ENCODE results near the gene ZSCAN20.

Gene ZSCAN20

DNA sequence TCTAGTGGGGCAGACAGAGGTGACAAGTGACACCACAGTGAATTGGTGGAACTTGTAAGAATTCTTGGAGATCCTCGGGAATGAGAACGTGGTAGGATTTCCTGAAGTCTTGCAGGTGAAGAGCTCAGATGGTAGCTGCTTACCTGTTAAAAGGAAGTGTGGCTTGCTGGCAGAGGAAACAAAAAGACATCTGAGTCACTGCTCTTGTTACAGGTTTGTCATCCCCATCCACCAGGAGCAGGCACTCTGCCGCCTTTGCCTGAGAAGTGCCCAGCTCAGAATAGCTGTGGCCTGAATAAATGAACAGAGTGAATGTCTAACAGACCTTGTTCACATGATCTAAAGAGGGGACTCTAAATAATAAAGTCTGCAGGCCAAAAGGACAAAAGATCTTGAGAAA lies 12.3 kb upstream of the ZSCAN20 start:
- Mint-ChIP-seq H3K4me3 (peak overlapping the region; percentile 43), H3K9me3 (no peaks in the 10 kb centered on the region), H3K36me3 (no peaks in the 10 kb centered on the region), H3K27me3 (no peaks in the 10 kb centered on the region), H3K27ac (no peak overlapping the region), H3K4me1 (peaks cover 37% of the 10 kb centered on the region)
- DNase-seq (ENCODE audit: low spot score in 2 of 2) (no peak), ATAC-seq (ENCODE audit: low read depth) (no peak)

DNA sequence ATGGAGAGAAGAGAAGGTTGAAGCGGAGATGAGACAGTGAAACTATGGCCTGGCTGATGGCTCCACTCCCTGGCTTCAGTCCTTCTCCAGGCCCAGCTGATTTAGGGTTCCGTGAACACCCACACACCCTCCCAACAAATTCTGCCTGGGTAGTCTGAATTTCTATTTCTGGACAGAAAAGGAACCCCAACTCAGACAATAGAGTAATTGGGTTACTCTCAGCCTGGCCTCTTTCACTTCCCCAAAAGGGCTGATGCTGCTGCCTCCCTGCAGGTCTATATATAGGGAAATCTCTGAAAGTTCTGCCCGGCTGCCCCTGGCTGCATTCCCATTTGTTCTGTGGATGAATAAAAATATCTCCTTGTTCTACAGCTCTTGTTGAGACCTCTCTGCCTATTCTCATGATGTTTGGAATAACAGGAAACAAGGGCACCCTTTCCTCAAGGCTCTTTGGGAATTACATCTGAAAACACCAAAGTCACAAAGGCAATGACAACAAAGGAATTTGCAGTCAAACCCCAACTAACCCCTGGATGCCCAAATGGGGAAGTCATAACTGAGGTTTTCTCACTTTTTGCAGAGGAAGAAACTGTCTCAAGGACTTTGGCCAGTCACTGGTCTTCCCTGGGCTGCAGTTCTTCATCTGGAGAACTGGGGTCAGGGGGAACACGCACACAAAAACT lies 11.4 kb upstream of the ZSCAN20 start:
- H3K27me3 Mint-ChIP-seq = no peaks in the 10 kb centered on the region
- H3K36me3 Mint-ChIP-seq = no peaks in the 10 kb centered on the region
- ATAC-seq (ENCODE audit: low read depth) (peak; percentile 99), DNase-seq (ENCODE audit: low spot score in 2 of 2) (peak; percentile 22 to 49)
- peaks cover 35% of the 10 kb centered on the region for H3K4me1 Mint-ChIP-seq
- H3K9me3 Mint-ChIP-seq = no peaks in the 10 kb centered on the region
- H3K27ac Mint-ChIP-seq = peak overlapping the region; percentile 64
- peak overlapping the region; percentile 73 for H3K4me3 Mint-ChIP-seq

DNA sequence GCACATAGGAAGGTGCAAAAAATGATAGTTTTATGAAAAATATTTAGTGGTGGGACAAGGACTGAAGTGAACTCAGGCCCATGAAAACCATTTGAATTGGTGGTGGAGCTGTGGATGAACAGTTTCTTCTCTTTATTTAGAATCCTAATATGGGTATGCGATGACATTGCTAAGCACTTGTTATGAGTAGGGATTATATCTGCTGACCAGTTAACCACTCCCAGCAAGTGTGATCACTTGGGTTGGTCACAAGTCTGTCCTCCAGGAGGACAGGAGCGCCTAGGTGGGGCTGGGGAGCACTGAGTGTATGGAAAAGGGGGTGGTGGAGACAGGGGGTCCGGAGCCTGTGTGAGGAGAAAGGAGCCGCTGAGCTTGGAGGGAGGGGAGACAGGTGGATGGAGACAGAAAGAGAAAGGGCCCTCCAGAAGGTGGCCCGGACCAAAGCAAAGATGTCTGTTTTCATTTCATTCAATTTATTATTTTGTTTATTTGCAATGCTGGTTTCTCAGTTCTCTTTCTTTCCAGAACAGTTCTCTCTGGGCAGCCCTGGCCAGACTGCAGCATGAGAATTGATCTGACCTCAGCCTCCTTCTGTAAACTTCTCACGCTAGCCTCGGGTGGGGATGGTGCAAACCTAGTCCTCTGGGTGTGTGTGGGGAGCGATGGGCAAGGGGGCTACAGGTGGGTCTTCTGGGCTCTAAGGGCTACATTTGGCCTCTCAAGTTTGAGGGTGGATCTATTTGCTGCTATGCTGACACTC lies 9.9 kb upstream of the ZSCAN20 start:
- Mint-ChIP-seq H3K4me1 (peaks cover 35% of the 10 kb centered on the region), H3K27ac (no peak overlapping the region), H3K9me3 (no peaks in the 10 kb centered on the region), H3K36me3 (no peaks in the 10 kb centered on the region), H3K4me3 (no peak overlapping the region), H3K27me3 (no peaks in the 10 kb centered on the region)
- DNase-seq (ENCODE audit: low spot score in 2 of 2) (no peak), ATAC-seq (ENCODE audit: low read depth) (no peak)

DNA sequence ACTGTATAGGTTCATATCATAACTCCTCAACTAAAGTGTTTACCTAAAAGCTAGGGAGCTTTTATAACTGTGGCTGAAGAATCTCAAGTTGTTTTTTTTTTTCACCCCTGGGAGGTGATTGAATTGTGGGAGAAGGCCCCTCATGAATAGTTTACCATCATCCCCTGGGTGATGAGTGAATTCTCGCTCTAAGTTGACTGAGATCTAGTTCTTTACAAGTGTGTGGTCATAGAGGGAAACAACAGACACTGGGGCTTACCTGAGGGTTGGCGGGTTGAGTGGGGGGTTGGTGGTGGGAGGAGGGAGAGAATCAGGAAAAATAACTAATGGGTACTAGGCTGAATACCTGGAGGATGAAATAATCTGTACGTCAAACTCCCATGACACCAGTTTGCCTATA lies 7.9 kb upstream of the ZSCAN20 start:
- H3K27me3 Mint-ChIP-seq = no peaks in the 10 kb centered on the region
- H3K27ac Mint-ChIP-seq = no peak overlapping the region
- peaks cover 29% of the 10 kb centered on the region for H3K4me1 Mint-ChIP-seq
- no peaks in the 10 kb centered on the region for H3K36me3 Mint-ChIP-seq
- no peaks in the 10 kb centered on the region for H3K9me3 Mint-ChIP-seq
- H3K4me3 Mint-ChIP-seq = no peak overlapping the region
- ATAC-seq (ENCODE audit: low read depth) = no peak
- no peak for DNase-seq (ENCODE audit: low spot score in 2 of 2)

DNA sequence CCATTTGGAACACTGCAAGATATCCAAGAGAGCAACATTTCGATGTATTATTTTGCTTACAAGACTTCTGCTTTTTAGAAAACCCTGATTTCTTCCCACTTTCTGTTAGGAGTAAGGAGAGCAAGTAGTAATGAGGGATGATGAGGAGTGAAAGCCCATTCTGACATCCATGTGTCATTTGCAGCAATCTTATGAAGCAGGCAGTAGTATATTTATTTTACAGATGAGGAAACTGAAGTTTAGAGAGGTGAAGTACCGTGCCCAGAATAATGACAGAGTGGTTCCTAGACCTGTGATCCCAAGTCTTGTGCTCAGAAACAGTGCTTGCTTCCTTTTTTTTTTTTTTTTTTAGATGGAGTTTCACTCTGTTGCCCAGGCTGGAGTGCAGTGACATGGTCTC lies 7.1 kb upstream of the ZSCAN20 start:
- ATAC-seq (ENCODE audit: low read depth) (no peak), DNase-seq (ENCODE audit: low spot score in 2 of 2) (no peak)
- Mint-ChIP-seq H3K27ac (no peak overlapping the region), H3K4me3 (no peak overlapping the region), H3K4me1 (peaks cover 22% of the 10 kb centered on the region), H3K27me3 (no peaks in the 10 kb centered on the region), H3K9me3 (no peaks in the 10 kb centered on the region), H3K36me3 (no peaks in the 10 kb centered on the region)

DNA sequence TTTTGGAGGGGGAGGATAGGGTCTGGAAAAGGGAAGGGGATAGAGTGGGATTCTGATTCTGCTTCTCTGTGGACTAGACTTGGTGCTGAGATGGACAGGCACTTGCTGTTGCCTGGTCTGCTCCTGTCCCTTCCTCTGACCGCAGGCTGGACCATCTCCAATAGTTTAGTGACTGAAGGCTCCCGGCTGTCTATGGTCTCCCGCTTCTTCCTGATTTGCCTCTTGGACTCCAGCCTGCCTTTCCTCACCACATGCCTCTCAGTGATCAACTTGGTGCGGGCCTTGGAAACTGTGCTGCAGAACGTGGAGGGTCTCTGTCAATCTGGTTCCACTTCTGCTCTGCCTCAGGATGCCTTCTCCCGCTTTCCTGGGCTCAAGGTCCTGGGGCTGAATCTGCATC lies 6.3 kb upstream of the ZSCAN20 start:
- ATAC-seq (ENCODE audit: low read depth) (no peak), DNase-seq (ENCODE audit: low spot score in 2 of 2) (no peak)
- H3K4me1 Mint-ChIP-seq = peaks cover 20% of the 10 kb centered on the region
- H3K4me3 Mint-ChIP-seq = no peak overlapping the region
- no peaks in the 10 kb centered on the region for H3K27me3 Mint-ChIP-seq
- H3K27ac Mint-ChIP-seq = no peak overlapping the region
- no peaks in the 10 kb centered on the region for H3K9me3 Mint-ChIP-seq
- H3K36me3 Mint-ChIP-seq = no peaks in the 10 kb centered on the region

DNA sequence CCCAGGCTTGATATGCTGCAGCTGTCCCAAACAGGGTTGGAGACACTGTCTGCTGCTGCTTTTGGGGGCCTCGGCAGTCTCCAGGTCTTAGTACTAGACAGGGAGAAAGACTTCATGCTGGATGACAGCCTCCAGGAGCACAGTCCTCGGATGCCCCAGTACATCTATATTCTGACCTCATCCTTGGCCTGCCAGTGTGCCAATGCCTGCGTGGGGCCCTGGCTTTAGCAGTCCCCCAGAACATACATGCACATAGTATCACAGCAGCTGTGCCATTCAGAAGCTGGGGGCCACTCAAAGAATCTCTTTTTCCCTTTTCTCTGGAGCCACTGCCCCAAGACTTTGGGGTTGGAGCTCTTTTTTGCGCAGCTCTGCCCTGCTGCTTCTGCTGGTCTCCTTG lies 4.4 kb upstream of the ZSCAN20 start:
- DNase-seq (ENCODE audit: low spot score in 2 of 2) (no peak), ATAC-seq (ENCODE audit: low read depth) (no peak)
- Mint-ChIP-seq H3K9me3 (no peaks in the 10 kb centered on the region), H3K4me3 (no peak overlapping the region), H3K27me3 (no peaks in the 10 kb centered on the region), H3K4me1 (peaks cover 16% of the 10 kb centered on the region), H3K27ac (no peak overlapping the region), H3K36me3 (no peaks in the 10 kb centered on the region)

DNA sequence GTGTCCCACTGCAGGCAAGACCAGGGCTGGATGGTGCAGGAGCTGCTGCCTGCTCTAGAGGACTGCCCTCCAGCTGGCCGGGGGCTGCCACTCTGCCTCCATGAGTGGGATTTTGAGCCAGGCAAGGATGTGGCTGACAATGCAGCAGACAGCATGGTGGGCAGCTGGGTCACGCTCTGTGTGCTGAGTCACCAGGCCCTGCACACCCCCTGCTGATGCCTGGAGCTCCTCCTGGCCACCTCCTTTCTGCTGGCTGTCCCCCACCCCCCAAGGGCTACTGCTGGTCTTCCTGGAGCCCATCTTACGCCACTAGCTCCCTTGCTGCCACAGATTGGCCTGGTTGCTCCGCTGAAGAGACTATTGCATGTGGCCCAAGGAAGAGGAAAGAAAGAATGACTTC lies 3.9 kb upstream of the ZSCAN20 start:
- peaks cover 18% of the 10 kb centered on the region for H3K4me1 Mint-ChIP-seq
- H3K9me3 Mint-ChIP-seq = no peaks in the 10 kb centered on the region
- no peaks in the 10 kb centered on the region for H3K36me3 Mint-ChIP-seq
- ATAC-seq (ENCODE audit: low read depth) (no peak), DNase-seq (ENCODE audit: low spot score in 2 of 2) (no peak)
- H3K27me3 Mint-ChIP-seq = no peaks in the 10 kb centered on the region
- H3K27ac Mint-ChIP-seq = no peak overlapping the region
- no peak overlapping the region for H3K4me3 Mint-ChIP-seq

DNA sequence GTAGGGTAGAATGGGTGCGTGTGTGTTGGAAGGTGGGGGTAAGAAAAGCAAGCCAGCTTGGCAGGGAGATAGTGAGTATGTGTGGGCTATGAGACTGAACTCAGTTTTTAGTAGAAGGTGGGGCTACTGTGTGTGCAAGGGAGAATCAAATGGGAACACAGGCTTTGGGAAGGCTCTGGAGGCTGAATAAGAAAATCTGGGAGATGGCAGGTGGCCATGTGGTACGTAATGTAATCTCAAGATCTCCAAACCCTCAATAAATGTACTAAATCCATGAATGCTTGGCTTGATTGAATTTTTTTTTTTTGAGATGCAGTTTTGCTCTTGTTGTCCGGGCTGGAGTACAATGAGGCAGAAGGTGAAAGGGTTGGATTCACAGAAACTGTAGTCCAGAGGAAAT lies 3.5 kb upstream of the ZSCAN20 start:
- no peak for DNase-seq (ENCODE audit: low spot score in 2 of 2)
- Mint-ChIP-seq H3K4me1 (peaks cover 20% of the 10 kb centered on the region), H3K27ac (no peak overlapping the region), H3K9me3 (no peaks in the 10 kb centered on the region), H3K36me3 (no peaks in the 10 kb centered on the region), H3K27me3 (no peaks in the 10 kb centered on the region), H3K4me3 (no peak overlapping the region)
- no peak for ATAC-seq (ENCODE audit: low read depth)

DNA sequence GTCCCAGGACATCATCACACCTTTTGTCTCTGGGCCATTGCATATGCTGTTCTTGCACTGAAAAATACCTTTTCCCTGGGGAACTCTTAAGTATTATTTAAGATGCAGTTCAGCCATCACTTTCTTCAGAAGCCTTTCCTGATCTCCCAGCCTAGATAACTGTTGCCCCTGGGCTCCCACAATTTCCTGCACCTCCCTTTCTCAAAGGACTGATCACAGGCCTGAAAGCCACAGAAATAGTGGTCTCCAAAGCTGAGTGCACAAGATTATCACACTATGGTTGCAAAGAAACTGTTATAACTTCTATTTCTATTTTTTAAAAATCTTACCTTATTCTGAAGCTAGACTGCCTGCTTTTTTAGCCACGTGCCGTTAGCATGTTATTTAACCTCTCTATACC lies 2.8 kb upstream of the ZSCAN20 start:
- Mint-ChIP-seq H3K4me3 (no peak overlapping the region), H3K9me3 (no peaks in the 10 kb centered on the region)

DNA sequence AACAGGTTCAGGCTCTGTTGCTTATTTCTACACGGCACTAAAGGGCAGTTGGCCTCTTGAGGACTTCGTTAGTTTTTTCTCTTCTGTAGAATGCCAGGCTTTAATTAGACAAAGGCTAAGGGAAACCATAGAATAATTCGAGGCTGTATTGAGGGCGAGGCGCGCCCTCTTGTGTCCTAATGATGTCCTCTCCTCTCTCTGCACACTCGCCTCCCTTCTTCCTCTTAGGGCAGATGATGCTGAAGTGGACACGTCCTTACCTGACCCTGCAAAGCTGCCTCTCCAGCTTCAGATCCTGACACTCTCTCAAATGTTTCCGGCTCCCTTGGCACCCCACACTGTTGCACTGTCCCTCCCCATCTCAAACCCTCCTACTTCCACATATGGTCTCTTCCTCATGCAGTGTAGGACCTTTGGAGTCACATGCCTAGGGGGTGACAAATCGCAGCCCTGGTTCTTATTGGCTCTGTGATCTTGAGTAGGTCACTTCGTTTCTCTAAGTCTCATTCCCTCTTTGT lies 1.9 kb upstream of the ZSCAN20 start:
- H3K4me3 Mint-ChIP-seq = no peak overlapping the region

More for the DNA sequence above, 2.8 kb upstream of the ZSCAN20 start:
- DNase-seq (ENCODE audit: low spot score in 2 of 2) (no peak), ATAC-seq (ENCODE audit: low read depth) (no peak)
- H3K27me3 Mint-ChIP-seq = no peaks in the 10 kb centered on the region
- H3K36me3 Mint-ChIP-seq = no peaks in the 10 kb centered on the region
- H3K4me1 Mint-ChIP-seq = peaks cover 20% of the 10 kb centered on the region
- H3K27ac Mint-ChIP-seq = no peak overlapping the region

DNA sequence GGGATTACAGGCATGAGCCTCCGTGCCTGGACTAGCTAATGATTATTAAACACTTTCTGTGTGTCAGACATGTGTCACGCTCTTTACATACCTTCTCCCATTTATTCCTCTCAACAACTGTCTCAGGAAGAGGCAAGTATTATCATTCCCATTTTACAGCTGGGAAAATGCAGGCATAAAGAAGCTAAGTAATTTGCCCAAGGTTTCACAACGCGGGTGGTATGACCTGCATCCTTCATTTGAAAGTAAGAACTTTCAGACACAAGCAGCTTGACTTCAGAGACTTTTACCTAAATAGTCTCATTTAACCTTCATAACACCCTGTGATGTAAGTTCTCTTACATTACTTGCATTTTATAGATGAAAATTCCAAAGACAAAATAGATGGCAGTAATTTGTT lies 1.0 kb upstream of the ZSCAN20 start:
- Mint-ChIP-seq H3K9me3 (no peaks in the 10 kb centered on the region), H3K27ac (no peak overlapping the region), H3K4me1 (peaks cover 19% of the 10 kb centered on the region), H3K27me3 (no peaks in the 10 kb centered on the region), H3K36me3 (no peaks in the 10 kb centered on the region), H3K4me3 (no peak overlapping the region)
- ATAC-seq (ENCODE audit: low read depth) (no peak), DNase-seq (ENCODE audit: low spot score in 2 of 2) (no peak)

More for the DNA sequence above, 1.9 kb upstream of the ZSCAN20 start:
- peaks cover 19% of the 10 kb centered on the region for H3K4me1 Mint-ChIP-seq
- no peaks in the 10 kb centered on the region for H3K27me3 Mint-ChIP-seq
- no peak overlapping the region for H3K27ac Mint-ChIP-seq
- no peaks in the 10 kb centered on the region for H3K9me3 Mint-ChIP-seq
- DNase-seq (ENCODE audit: low spot score in 2 of 2) (peak; percentile 45 to 51), ATAC-seq (ENCODE audit: low read depth) (peak; percentile 65)
- no peaks in the 10 kb centered on the region for H3K36me3 Mint-ChIP-seq

DNA sequence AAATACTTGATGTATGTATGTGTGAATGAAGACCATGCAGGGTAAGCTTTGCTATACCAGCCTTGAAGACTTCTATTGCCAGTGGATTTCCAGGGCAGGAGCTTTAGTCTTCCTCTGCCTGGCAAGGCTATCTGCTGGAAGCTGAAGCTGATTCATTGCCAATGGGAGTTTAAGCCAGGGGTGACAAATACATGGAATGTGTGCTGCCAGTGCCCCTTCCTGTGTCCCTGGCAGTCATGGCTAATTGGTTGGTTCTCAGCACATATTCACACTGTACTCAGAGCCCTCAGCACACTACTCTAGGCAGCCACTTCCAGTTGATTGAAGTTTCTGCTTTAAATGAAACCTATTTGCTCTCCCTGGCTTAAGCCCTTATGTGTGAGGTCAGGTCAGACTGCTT lies 1.5 kb downstream of the ZSCAN20 start:
- no peaks in the 10 kb centered on the region for H3K27me3 Mint-ChIP-seq
- H3K27ac Mint-ChIP-seq = peak overlapping the region; percentile 10
- peaks cover 19% of the 10 kb centered on the region for H3K4me1 Mint-ChIP-seq
- H3K36me3 Mint-ChIP-seq = no peaks in the 10 kb centered on the region
- no peak overlapping the region for H3K4me3 Mint-ChIP-seq
- H3K9me3 Mint-ChIP-seq = no peaks in the 10 kb centered on the region
- DNase-seq (ENCODE audit: low spot score in 2 of 2) = no peak
- ATAC-seq (ENCODE audit: low read depth) = no peak

DNA sequence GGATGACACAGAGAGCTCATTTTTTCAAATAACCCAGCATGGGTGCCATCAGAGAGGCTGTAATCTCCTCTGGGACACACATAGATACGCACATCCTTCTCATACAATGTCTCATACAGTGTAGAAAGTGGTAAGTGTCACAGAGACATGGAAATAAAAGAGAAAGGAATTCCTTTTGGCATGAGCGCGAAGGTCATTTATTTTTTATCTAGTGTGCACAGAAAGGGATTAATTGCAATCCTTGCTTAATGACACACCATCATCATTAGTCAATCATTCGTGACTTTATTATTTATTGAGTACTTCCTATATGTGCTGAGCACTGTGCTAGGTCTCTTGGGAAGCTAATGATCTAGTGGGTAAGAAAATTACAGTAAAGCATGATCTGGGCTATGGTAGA lies 5.0 kb downstream of the ZSCAN20 start:
- peaks cover 11% of the 10 kb centered on the region for H3K4me1 Mint-ChIP-seq
- H3K9me3 Mint-ChIP-seq = no peaks in the 10 kb centered on the region
- H3K4me3 Mint-ChIP-seq = no peak overlapping the region
- H3K36me3 Mint-ChIP-seq = peaks cover 5% of the 10 kb centered on the region
- no peak for DNase-seq (ENCODE audit: low spot score in 2 of 2)
- ATAC-seq (ENCODE audit: low read depth) = no peak
- H3K27me3 Mint-ChIP-seq = no peaks in the 10 kb centered on the region
- no peak overlapping the region for H3K27ac Mint-ChIP-seq

DNA sequence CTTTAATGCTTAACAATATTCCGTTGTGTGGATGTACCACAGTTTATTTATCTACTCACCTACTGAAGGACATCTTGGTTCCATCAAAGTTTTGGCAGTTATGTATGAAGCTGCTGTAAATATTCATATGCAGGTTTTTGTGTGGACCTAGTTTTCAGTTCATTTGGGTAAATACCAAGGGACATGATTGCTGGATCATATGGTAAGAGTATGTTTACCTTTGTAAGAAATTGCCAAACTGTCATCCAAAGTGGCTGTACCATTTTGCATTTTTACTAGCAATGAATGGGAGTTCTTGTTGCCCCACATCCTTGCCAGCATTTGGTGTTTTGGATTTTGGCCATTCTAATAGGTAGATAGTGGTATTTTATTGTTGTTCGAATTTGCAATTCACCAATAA lies 10.0 kb downstream of the ZSCAN20 start:
- no peak for ATAC-seq (ENCODE audit: low read depth)
- peaks cover 34% of the 10 kb centered on the region for H3K36me3 Mint-ChIP-seq
- H3K4me3 Mint-ChIP-seq = no peak overlapping the region
- H3K27me3 Mint-ChIP-seq = no peaks in the 10 kb centered on the region
- H3K9me3 Mint-ChIP-seq = peaks cover 9% of the 10 kb centered on the region
- no peak for DNase-seq (ENCODE audit: low spot score in 2 of 2)
- no peak overlapping the region for H3K27ac Mint-ChIP-seq
- no peaks in the 10 kb centered on the region for H3K4me1 Mint-ChIP-seq

Measured in memory B cell (primary cell).